ENCODE measurements around the gene FKBP3.
"Not testable (repeated sequence)": the region's sequence is repeated elsewhere in the genome, so short reads cannot be mapped to it uniquely, and the experiment has no call there.

GRCh38 chr14:45142083-45142482 lies 7.8 kb upstream of the FKBP3 start:
- not testable (repeated sequence) for TF ChIP-seq CTCF (IDR thresholded peaks at IDR 0.05 in 4 of 5, conservative IDR thresholded peaks at IDR 0.05 in 1 of 5); POLR2A (IDR thresholded peaks at IDR 0.05)
